Measurements from ENCODE around the gene FRAT1. TPM values are rescaled to one million over a fixed set of nuclear protein-coding genes. Genes with fewer than 3 reads are reported as not detected.
"Not testable (repeated sequence)": the region's sequence is repeated elsewhere in the genome, so short reads cannot be mapped to it uniquely, and the experiment has no call there.

Gene FRAT1
- total RNA-seq, 1 donor from 2014 or later: 1.4 TPM

- Mint-ChIP-seq H3K4me1 (ENCODE audit: low read depth, unreplicated experiment) (peaks cover 16% of the 10 kb centered on the region), H3K4me3 (ENCODE audit: unreplicated experiment) (no peak overlapping the region), H3K27me3 (ENCODE audit: low read depth, unreplicated experiment) (peaks cover 17% of the 10 kb centered on the region), H3K36me3 (ENCODE audit: low read depth, unreplicated experiment) (no peaks in the 10 kb centered on the region), H3K9me3 (ENCODE audit: unreplicated experiment) (no peaks in the 10 kb centered on the region), H3K27ac (ENCODE audit: unreplicated experiment) (no peak overlapping the region)
- Histone ChIP-seq H3K4me3 (ENCODE audit: insufficient read depth, low read depth, low read length) (no peak overlapping the region), H3K9ac (ENCODE audit: low read length) (no peak overlapping the region), H3K4me2 (ENCODE audit: low read length) (no peak overlapping the region), H3K36me3 (ENCODE audit: insufficient read depth, low read length) (no peaks in the 10 kb centered on the region), H4K20me1 (ENCODE audit: insufficient read depth, low read length) (peaks cover 2% of the 10 kb centered on the region), H3K4me1 (ENCODE audit: insufficient read depth, low read length) (peaks cover 7% of the 10 kb centered on the region), H3K79me2 (ENCODE audit: insufficient read depth, low read length) (peaks cover 7% of the 10 kb centered on the region), H2AFZ (ENCODE audit: low read depth, low read length) (no peak overlapping the region), H3K9me3 (ENCODE audit: insufficient read depth, low read depth, low read length) (no peaks in the 10 kb centered on the region), H3K27ac (ENCODE audit: low read depth, low read length) (no peak overlapping the region), H3K27me3 (ENCODE audit: insufficient read depth, low read length) (peaks cover 27% of the 10 kb centered on the region)
- FAIRE-seq (no peak), DNase-seq (ENCODE audit: low read depth) (no peak)
- TF ChIP-seq CTCF (IDR thresholded peaks at IDR 0.05; ENCODE audit: insufficient read depth, low read depth, low read length) (no peak), EZH2 (IDR thresholded peaks at IDR 0.05; ENCODE audit: insufficient read depth, low read length) (no peak)
Measured at GRCh38 chr10:97336942-97337831, 18.1 kb downstream of the FRAT1 start.

DNA sequence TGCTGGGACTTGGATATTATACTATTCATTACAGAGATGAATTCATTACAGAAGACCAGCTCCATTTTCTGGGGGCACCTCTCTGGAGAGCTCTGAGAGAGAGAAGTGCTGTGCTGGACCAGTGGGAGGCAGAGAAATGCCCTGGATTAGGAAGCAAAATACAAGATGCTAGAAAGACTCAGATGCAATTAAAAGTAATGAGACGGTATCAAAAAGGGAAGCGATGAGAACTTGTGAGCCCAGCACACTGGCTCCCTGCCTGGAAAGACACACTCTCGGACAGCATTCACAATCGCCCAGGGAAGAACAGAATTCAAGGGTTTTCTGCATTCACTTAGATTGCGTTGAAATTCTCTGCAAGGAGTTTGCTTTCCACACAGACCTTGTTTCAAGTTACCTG, 19.0 kb downstream of the FRAT1 start:
- Mint-ChIP-seq H3K36me3 (ENCODE audit: low read depth, unreplicated experiment) (no peaks in the 10 kb centered on the region), H3K27me3 (ENCODE audit: low read depth, unreplicated experiment) (peaks cover 17% of the 10 kb centered on the region), H3K4me1 (ENCODE audit: low read depth, unreplicated experiment) (peaks cover 11% of the 10 kb centered on the region), H3K9me3 (ENCODE audit: unreplicated experiment) (no peaks in the 10 kb centered on the region), H3K27ac (ENCODE audit: unreplicated experiment) (no peak overlapping the region), H3K4me3 (ENCODE audit: unreplicated experiment) (no peak overlapping the region)
- Histone ChIP-seq H3K4me1 (ENCODE audit: insufficient read depth, low read length) (peaks cover 6% of the 10 kb centered on the region), H3K79me2 (ENCODE audit: insufficient read depth, low read length) (peaks cover 6% of the 10 kb centered on the region), H3K9ac (ENCODE audit: low read length) (no peak overlapping the region), H3K4me2 (ENCODE audit: low read length) (no peak overlapping the region), H3K9me3 (ENCODE audit: insufficient read depth, low read depth, low read length) (no peaks in the 10 kb centered on the region), H3K36me3 (ENCODE audit: insufficient read depth, low read length) (no peaks in the 10 kb centered on the region), H3K4me3 (ENCODE audit: insufficient read depth, low read depth, low read length) (no peak overlapping the region), H2AFZ (ENCODE audit: low read depth, low read length) (no peak overlapping the region), H3K27me3 (ENCODE audit: insufficient read depth, low read length) (peaks cover 27% of the 10 kb centered on the region), H4K20me1 (ENCODE audit: insufficient read depth, low read length) (no peaks in the 10 kb centered on the region), H3K27ac (ENCODE audit: low read depth, low read length) (no peak overlapping the region)
- TF ChIP-seq EZH2 (IDR thresholded peaks at IDR 0.05; ENCODE audit: insufficient read depth, low read length): no peak
- no peak for TF ChIP-seq CTCF (IDR thresholded peaks at IDR 0.05; ENCODE audit: insufficient read depth, low read depth, low read length)
- no peak for FAIRE-seq
- no peak for DNase-seq (ENCODE audit: low read depth)

DNA sequence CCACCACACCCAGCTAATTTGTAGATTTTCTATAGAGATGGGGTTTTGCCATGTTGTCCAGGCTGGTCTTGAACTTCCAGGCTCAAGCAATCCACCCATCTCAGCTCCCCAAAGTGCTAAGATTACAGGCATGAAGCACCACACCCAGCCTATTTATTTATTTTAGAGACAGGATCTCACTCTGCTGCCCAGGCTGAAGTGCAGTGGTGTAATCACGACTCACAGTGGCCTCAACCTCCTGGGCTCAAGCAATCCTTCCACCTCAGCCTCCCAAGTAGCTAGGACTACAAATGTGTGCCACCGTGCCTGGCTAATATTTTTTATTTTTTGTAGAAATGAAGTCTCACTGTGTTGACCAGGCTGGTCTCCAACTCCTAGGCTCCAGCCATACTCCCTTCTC, 22.3 kb downstream of the FRAT1 start:
- no peak overlapping the region for H3K27ac ChIP-seq (ENCODE audit: low read depth, low read length)
- no peaks in the 10 kb centered on the region for H3K9me3 ChIP-seq (ENCODE audit: insufficient read depth, low read depth, low read length)
- no peak overlapping the region for H3K9ac ChIP-seq (ENCODE audit: low read length)
- no peaks in the 10 kb centered on the region for H3K4me1 ChIP-seq (ENCODE audit: insufficient read depth, low read length)
- H4K20me1 ChIP-seq (ENCODE audit: insufficient read depth, low read length): no peaks in the 10 kb centered on the region
- Mint-ChIP-seq H3K36me3 (ENCODE audit: low read depth, unreplicated experiment) (no peaks in the 10 kb centered on the region), H3K4me3 (ENCODE audit: unreplicated experiment) (no peak overlapping the region), H3K27ac (ENCODE audit: unreplicated experiment) (no peak overlapping the region), H3K27me3 (ENCODE audit: low read depth, unreplicated experiment) (peaks cover 17% of the 10 kb centered on the region), H3K9me3 (ENCODE audit: unreplicated experiment) (no peaks in the 10 kb centered on the region), H3K4me1 (ENCODE audit: low read depth, unreplicated experiment) (peaks cover 10% of the 10 kb centered on the region)
- FAIRE-seq: no peak
- TF ChIP-seq EZH2 (IDR thresholded peaks at IDR 0.05; ENCODE audit: insufficient read depth, low read length): no peak
- TF ChIP-seq CTCF (IDR thresholded peaks at IDR 0.05; ENCODE audit: insufficient read depth, low read depth, low read length): no peak
- no peak overlapping the region for H3K4me2 ChIP-seq (ENCODE audit: low read length)
- no peak for DNase-seq (ENCODE audit: low read depth)
- H3K36me3 ChIP-seq (ENCODE audit: insufficient read depth, low read length): no peaks in the 10 kb centered on the region
- H3K4me3 ChIP-seq (ENCODE audit: insufficient read depth, low read depth, low read length): no peak overlapping the region
- H3K27me3 ChIP-seq (ENCODE audit: insufficient read depth, low read length): peaks cover 21% of the 10 kb centered on the region
- H2AFZ ChIP-seq (ENCODE audit: low read depth, low read length): no peak overlapping the region
- H3K79me2 ChIP-seq (ENCODE audit: insufficient read depth, low read length): no peaks in the 10 kb centered on the region

GRCh38 chr10:97343664-97344063, 24.6 kb downstream of the FRAT1 start:
- not testable (repeated sequence) for H3K4me1 ChIP-seq (ENCODE audit: insufficient read depth, low read length); H3K4me3 ChIP-seq (ENCODE audit: insufficient read depth, low read depth, low read length); H2AFZ ChIP-seq (ENCODE audit: low read depth, low read length); FAIRE-seq; H3K9ac ChIP-seq (ENCODE audit: low read length); H3K79me2 ChIP-seq (ENCODE audit: insufficient read depth, low read length); H3K27me3 Mint-ChIP-seq (ENCODE audit: low read depth, unreplicated experiment); H3K9me3 Mint-ChIP-seq (ENCODE audit: unreplicated experiment); H3K27ac ChIP-seq (ENCODE audit: low read depth, low read length); H3K36me3 ChIP-seq (ENCODE audit: insufficient read depth, low read length); H3K9me3 ChIP-seq (ENCODE audit: insufficient read depth, low read depth, low read length); H3K27me3 ChIP-seq (ENCODE audit: insufficient read depth, low read length); H3K4me1 Mint-ChIP-seq (ENCODE audit: low read depth, unreplicated experiment); H3K4me3 Mint-ChIP-seq (ENCODE audit: unreplicated experiment); H3K4me2 ChIP-seq (ENCODE audit: low read length); H4K20me1 ChIP-seq (ENCODE audit: insufficient read depth, low read length); H3K36me3 Mint-ChIP-seq (ENCODE audit: low read depth, unreplicated experiment); DNase-seq (ENCODE audit: low read depth); H3K27ac Mint-ChIP-seq (ENCODE audit: unreplicated experiment)
